K562 (cell line): Measurements from ENCODE around the gene SH3BP5L. TPM values are rescaled to one million over a fixed set of nuclear protein-coding genes. Genes with fewer than 3 reads are reported as not detected.

ENCODE experiments used
- CBFB ChIP-seq: sonication (generic); formaldehyde crosslinking; IDR thresholded peaks from 2 replicates; pipeline ENCODE4 v1.4.0; 2020; ENCODE audit warnings: mild to moderate bottlenecking, missing genetic modification reagents
- HDAC2 ChIP-seq: fragments of 450-650 bp; IDR thresholded peaks from 2 replicates; pipeline ENCODE4 v1.6.1; 2016; ENCODE audit warnings: mild to moderate bottlenecking
- HMG20A ChIP-seq: fragments of 450-650 bp; formaldehyde crosslinking; conservative IDR thresholded peaks from 2 replicates; pipeline ENCODE4 v1.4.0; 2020; ENCODE audit warnings: mild to moderate bottlenecking, mixed read lengths
- KHSRP ChIP-seq: fragments of 450-650 bp; IDR thresholded peaks from 2 replicates; pipeline ENCODE4 v1.6.1; 2017
- MLLT1 ChIP-seq, 2 experiments: fragments of 450-650 bp; IDR thresholded peaks; 2 replicates each; pipeline ENCODE4 v1.6.1; 2016
- NEUROD1 ChIP-seq: fragments of 150-350 bp; IDR thresholded peaks from 2 replicates; pipeline ENCODE4 v1.6.1; 2014; ENCODE audit warnings: borderline replicate concordance, low read length, low read depth; ENCODE audit not compliant: partially characterized antibody
- SETDB1 ChIP-seq: IDR thresholded peaks from one replicate; pipeline ENCODE4 v1.6.1; 2012; ENCODE audit warnings: low read length, control low read depth, inconsistent platforms
- TAF9B ChIP-seq: fragments of 450-650 bp; IDR thresholded peaks from 2 replicates; pipeline ENCODE4 v1.6.1; 2018; ENCODE audit warnings: mild to moderate bottlenecking; ENCODE audit not compliant: partially characterized antibody
- TCF15 ChIP-seq: fragments of 250-450 bp; sonication (Bioruptor Pico); IDR thresholded peaks from 2 replicates; pipeline ENCODE4 v1.8.0; 2022; ENCODE audit warnings: moderate library complexity, mild to moderate bottlenecking, inconsistent platforms
- TEAD1 ChIP-seq, 2 experiments: fragments of 450-650 bp in 1 of 2; sonication (generic) in 1 of 2; formaldehyde crosslinking; IDR thresholded peaks; 2 replicates each; pipeline versions ENCODE4 v1.4.0 to v1.8.0; 2020 to 2022; ENCODE audit warnings: mild to moderate bottlenecking in 2 of 2, missing genetic modification reagents in 1 of 2
- TFAM ChIP-seq: fragments of 250-450 bp; sonication (Bioruptor Pico); conservative IDR thresholded peaks from 2 replicates; pipeline ENCODE4 v1.5.0; 2021; ENCODE audit warnings: mild to moderate bottlenecking, moderate library complexity
- THRAP3 ChIP-seq: fragments of 450-650 bp; IDR thresholded peaks from 2 replicates; pipeline ENCODE4 v1.6.1; 2016; ENCODE audit warnings: mild to moderate bottlenecking, inconsistent platforms, borderline replicate concordance
- ZFP36 ChIP-seq: fragments of 150-350 bp; IDR thresholded peaks from 2 replicates; pipeline ENCODE4 v1.6.1; 2018; ENCODE audit warnings: low read length, low read depth; ENCODE audit not compliant: partially characterized antibody
- ZMIZ1 ChIP-seq, 2 experiments: fragments of 150-350 bp in 1 of 2; IDR thresholded peaks; 2 replicates each; pipeline ENCODE4 v1.6.1; 2012 to 2016; ENCODE audit warnings: low read depth in 2 of 2, low read length in 2 of 2, mild to moderate bottlenecking in 1 of 2, moderate library complexity in 1 of 2
- ZNF263 ChIP-seq: sonication (generic); formaldehyde crosslinking; IDR thresholded peaks from 2 replicates; pipeline ENCODE4 v1.8.0; 2022; ENCODE audit warnings: mild to moderate bottlenecking, missing genetic modification reagents, borderline replicate concordance
- ZNF644 ChIP-seq: fragments of 200-800 bp; sonication (Bioruptor generic); IDR thresholded peaks from 2 replicates; pipeline ENCODE4 v1.6.1; 2016; ENCODE audit warnings: low read depth, missing genetic modification characterization, missing compliant biosample characterization
- polyA plus RNA-seq, 8 experiments: library from polyadenylated mRNA; depleted of rRNA in 4 of 8; stranded (reverse) in 5 of 8; unstranded in 3 of 8; fragments of >200 nt; fragmentation: Nextera tagmentation in 2 of 8; fragmentation: Illumina TruSeq in 1 of 8; extraction: Ambion mirVana in 2 of 8; extraction: Trizol in 1 of 8; gene quantifications; 2 replicates each; pipeline versions ENCODE4 v1.2.1 to v1.2.3, GENCODE V29; 2011 to 2014; ENCODE audit warnings: inconsistent platforms in 1 of 8, missing spikeins in 1 of 8
- total RNA-seq, 7 experiments: library from RNA; depleted of rRNA in 6 of 7; stranded (reverse); fragments of >200 nt in 6 of 7; fragmentation: Illumina TruSeq in 2 of 7; extraction: Trizol in 2 of 7; gene quantifications; 2 replicates each; pipeline versions ENCODE4 v1.2.1 to v1.2.3, GENCODE V29; 2011 to 2021; ENCODE audit warnings: low replicate concordance in 1 of 7
- TF ChIP-seq, protein P1 (sequence below): fragments of 250-450 bp; sonication (Bioruptor Pico); IDR thresholded peaks from 2 replicates; pipeline ENCODE4 v1.4.0; 2020; ENCODE audit warnings: mild to moderate bottlenecking
- TF ChIP-seq, protein P2 (sequence below): sonication (generic); formaldehyde crosslinking; IDR thresholded peaks from 2 replicates; pipeline ENCODE4 v1.8.1; 2023; ENCODE audit warnings: mild to moderate bottlenecking, missing genetic modification reagents
- TF ChIP-seq, protein P3 (sequence below): fragments of 250-450 bp; sonication (Bioruptor Pico); IDR thresholded peaks from 2 replicates; pipeline ENCODE4 v1.6.1; 2021; ENCODE audit warnings: mild to moderate bottlenecking

Gene SH3BP5L
- total and polyA plus RNA-seq, 9 of the 15 experiments (the other 6 are each of a cell fraction or from before 2014, with no cell fraction given), result 1.9 to 26.5 (median 15.8) TPM

DNA sequence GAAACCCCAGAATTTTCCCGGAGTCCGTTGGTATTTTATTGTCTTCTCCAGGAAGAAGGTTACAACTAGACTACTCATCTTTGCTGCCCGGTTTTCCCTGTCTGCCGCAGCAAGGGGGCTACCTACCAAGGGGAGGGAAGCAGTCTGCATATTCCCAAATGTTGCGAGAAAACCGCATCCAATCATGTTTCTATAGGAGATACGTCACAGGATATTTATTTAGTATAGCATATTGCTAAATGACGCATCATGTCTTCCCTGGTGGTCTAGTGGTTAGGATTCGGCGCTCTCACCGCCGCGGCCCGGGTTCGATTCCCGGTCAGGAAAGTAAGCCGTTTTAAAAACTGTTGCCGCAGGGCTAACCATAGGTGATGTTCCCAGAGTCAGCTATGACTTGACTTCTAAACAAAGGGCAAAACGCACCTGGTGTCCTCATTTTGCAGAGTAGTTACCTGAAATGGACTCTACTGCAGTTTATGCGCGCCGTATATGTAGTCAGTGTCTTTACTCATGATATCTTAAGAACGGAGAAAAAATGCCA, 48.3 kb upstream of the SH3BP5L start (continued):
- TF ChIP-seq, protein P1, sequence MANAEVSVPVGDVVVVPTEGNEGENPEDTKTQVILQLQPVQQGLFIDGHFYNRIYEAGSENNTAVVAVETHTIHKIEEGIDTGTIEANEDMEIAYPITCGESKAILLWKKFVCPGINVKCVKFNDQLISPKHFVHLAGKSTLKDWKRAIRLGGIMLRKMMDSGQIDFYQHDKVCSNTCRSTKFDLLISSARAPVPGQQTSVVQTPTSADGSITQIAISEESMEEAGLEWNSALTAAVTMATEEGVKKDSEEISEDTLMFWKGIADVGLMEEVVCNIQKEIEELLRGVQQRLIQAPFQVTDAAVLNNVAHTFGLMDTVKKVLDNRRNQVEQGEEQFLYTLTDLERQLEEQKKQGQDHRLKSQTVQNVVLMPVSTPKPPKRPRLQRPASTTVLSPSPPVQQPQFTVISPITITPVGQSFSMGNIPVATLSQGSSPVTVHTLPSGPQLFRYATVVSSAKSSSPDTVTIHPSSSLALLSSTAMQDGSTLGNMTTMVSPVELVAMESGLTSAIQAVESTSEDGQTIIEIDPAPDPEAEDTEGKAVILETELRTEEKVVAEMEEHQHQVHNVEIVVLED (CRISPR knock-in tag), result no peak
- TF ChIP-seq CBFB (CRISPR knock-in tag) (no peak; the same call in 1 of the 2 replicates), ZNF644 (tag) (no peak), MLLT1 (IDR thresholded peaks at IDR 0.05) (peak; percentile 27 to 67; a peak in 2 of 4 replicates), NEUROD1 (no peak), TCF15 (CRISPR knock-in tag) (no peak), TFAM (CRISPR knock-in tag) (no peak), ZMIZ1 (IDR thresholded peaks at IDR 0.05; ENCODE audit: low read depth in 2 of 2, low read length in 2 of 2) (no peak), KHSRP (no peak), HMG20A (CRISPR knock-in tag) (no peak), TAF9B (no peak), TEAD1 (CRISPR knock-in tag; IDR thresholded peaks at IDR 0.05) (0 out of 4 replicates have a peak, but pooled peaks of 1 of the 2 experiments have one; percentile 7), ZFP36 (no peak), SETDB1 (no peak), THRAP3 (peak; percentile 80; the same call in 1 of the 2 replicates), HDAC2 (peak; percentile 54; the same call in 1 of the 2 replicates), ZNF263 (CRISPR knock-in tag) (no peak)
- TF ChIP-seq, protein P2, sequence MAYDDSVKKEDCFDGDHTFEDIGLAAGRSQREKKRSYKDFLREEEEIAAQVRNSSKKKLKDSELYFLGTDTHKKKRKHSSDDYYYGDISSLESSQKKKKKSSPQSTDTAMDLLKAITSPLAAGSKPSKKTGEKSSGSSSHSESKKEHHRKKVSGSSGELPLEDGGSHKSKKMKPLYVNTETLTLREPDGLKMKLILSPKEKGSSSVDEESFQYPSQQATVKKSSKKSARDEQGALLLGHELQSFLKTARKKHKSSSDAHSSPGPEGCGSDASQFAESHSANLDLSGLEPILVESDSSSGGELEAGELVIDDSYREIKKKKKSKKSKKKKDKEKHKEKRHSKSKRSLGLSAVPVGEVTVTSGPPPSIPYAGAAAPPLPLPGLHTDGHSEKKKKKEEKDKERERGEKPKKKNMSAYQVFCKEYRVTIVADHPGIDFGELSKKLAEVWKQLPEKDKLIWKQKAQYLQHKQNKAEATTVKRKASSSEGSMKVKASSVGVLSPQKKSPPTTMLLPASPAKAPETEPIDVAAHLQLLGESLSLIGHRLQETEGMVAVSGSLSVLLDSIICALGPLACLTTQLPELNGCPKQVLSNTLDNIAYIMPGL, result no peak; the same call in 1 of the 2 replicates
- TF ChIP-seq, protein P3, sequence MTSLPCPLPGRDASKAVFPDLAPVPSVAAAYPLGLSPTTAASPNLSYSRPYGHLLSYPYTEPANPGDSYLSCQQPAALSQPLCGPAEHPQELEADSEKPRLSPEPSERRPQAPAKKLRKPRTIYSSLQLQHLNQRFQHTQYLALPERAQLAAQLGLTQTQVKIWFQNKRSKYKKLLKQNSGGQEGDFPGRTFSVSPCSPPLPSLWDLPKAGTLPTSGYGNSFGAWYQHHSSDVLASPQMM (CRISPR knock-in tag), result no peak
